ENCODE measurements around the gene GATAD2B.

- no peak for TF ChIP-seq POLR2AphosphoS5 (IDR thresholded peaks at IDR 0.05; ENCODE audit: low read depth)
- no peak for TF ChIP-seq REST (IDR thresholded peaks at IDR 0.05; ENCODE audit: insufficient replicate concordance, low read depth)
- no peak for TF ChIP-seq CTCF (IDR thresholded peaks at IDR 0.05; ENCODE audit: insufficient read depth, low read length)
- no peak for TF ChIP-seq GABPA (IDR thresholded peaks at IDR 0.05; ENCODE audit: low read depth)
- TF ChIP-seq SPI1 (IDR thresholded peaks at IDR 0.05; ENCODE audit: borderline replicate concordance, low read depth): no peak
Observed at GRCh38 chr1:153970346-153970745, 47.6 kb upstream of the GATAD2B start.
